ENCODE results near the gene C5orf24. TPM values are rescaled to one million over a fixed set of nuclear protein-coding genes. Genes with fewer than 3 reads are reported as not detected.
"Not testable (repeated sequence)": the region's sequence is repeated elsewhere in the genome, so short reads cannot be mapped to it uniquely, and the experiment has no call there.

Gene C5orf24
- total RNA-seq, 1 experiment from 2014 or later = 22.5 TPM

DNA sequence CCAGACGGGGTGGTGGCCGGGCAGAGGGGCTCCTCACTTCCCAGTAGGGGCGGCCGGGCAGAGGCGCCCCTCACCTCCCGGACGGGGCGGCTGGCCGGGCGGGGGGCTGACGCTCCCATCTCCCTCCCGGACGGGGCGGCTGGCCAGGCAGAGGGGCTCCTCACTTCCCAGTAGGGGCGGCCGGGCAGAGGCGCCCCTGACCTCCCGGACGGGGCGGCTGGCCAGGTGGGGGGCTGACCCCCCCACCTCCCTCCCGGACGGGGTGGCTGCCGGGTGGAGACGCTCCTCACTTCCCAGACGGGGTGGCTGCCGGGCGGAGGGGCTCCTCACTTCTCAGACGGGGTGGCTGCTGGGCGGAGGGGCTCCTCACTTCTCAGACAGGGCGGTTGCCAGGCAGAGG is 35.9 kb downstream of the C5orf24 start:
- not testable (repeated sequence) for H2AFZ ChIP-seq (ENCODE audit: low read length); H3K18ac ChIP-seq (ENCODE audit: insufficient read length, low read depth, low read length); DNase-seq; H3T11ph ChIP-seq (ENCODE audit: low read length); H4K8ac ChIP-seq (replicated peaks; ENCODE audit: insufficient read length, low read depth, low read length); H3K79me2 ChIP-seq (ENCODE audit: insufficient read depth, low read length); H2BK12ac ChIP-seq (ENCODE audit: insufficient read length, low read depth, low read length); H3K9me3 ChIP-seq (ENCODE audit: control insufficient read depth, low read depth, low read length); H3K4ac ChIP-seq (ENCODE audit: low read depth, low read length); H2BK5ac ChIP-seq (ENCODE audit: insufficient read length, low read length); H3K36me3 Mint-ChIP-seq (ENCODE audit: insufficient read depth in 1 of 3, low read depth in 3 of 3); H3K27me3 Mint-ChIP-seq (ENCODE audit: low read depth); H3K4me1 ChIP-seq (ENCODE audit: insufficient read depth, low read length); H3K9me3 Mint-ChIP-seq; H3K27ac ChIP-seq (ENCODE audit: insufficient read length, low read depth, low read length); H3K4me2 ChIP-seq (ENCODE audit: insufficient read depth, insufficient read length, low read length); H4K91ac ChIP-seq (ENCODE audit: insufficient read length, low read depth, low read length); H4K20me1 ChIP-seq (ENCODE audit: control insufficient read depth, insufficient read depth, insufficient read length); H2BK120ac ChIP-seq (ENCODE audit: low read depth, low read length, poor library complexity, severe bottlenecking); H3K4me1 Mint-ChIP-seq; H3K23ac ChIP-seq (ENCODE audit: insufficient read length, low read depth, low read length); H3K27me3 ChIP-seq (ENCODE audit: insufficient read depth, low read length); H3K14ac ChIP-seq (ENCODE audit: insufficient read depth, low read length); H3K27ac Mint-ChIP-seq; H3K79me1 ChIP-seq (ENCODE audit: insufficient read depth, low read depth, low read length, poor library complexity, severe bottlenecking); H2BK20ac ChIP-seq (ENCODE audit: low read depth, low read length, poor library complexity, severe bottlenecking); H3K23me2 ChIP-seq (ENCODE audit: insufficient read length, low read depth, low read length, poor library complexity, severe bottlenecking); H3K4me3 Mint-ChIP-seq; H2BK15ac ChIP-seq (ENCODE audit: low read depth, low read length); H3K56ac ChIP-seq (ENCODE audit: insufficient read length, low read depth, low read length); H3K9ac ChIP-seq (ENCODE audit: extremely low read depth, insufficient read length, low read length); H2AK5ac ChIP-seq (ENCODE audit: insufficient read length, low read length); H4K5ac ChIP-seq (ENCODE audit: insufficient read length, low read depth, low read length)
- no CpG with 5 or more reads among the region's 30 CpGs for WGBS (ENCODE audit: extremely low coverage, insufficient read length, low lambda C conversion rate)

Data from H9 (cell line).